Heart left ventricle (tissue), 13 donors: ENCODE measurements around the gene CRACR2A.

Experiments used
- CTCF ChIP-seq, 12 donors: fragments of 200-600 bp; sonication (generic) in 4 of 12; IDR thresholded peaks; one replicate each; pipeline versions ENCODE4 v1.5.0 to v1.8.0; 2018 to 2022; ENCODE audit warnings: antibody characterized with exemption in 12 of 12, mild to moderate bottlenecking in 5 of 12
- POLR2A ChIP-seq, 2 donors: fragments of 450-650 bp; IDR thresholded peaks; one replicate each; pipeline ENCODE4 v1.6.1; 2017; ENCODE audit warnings: antibody characterized with exemption in 2 of 2, mild to moderate bottlenecking in 2 of 2, moderate library complexity in 2 of 2
- donor health status: ischemic (EF 13 %, LVEDD 7.1; RV severe dilation, severe dysfunction).
- donor health status: DM: no; HTN: yes; CAD: no.
- donor health status: DM: no; HTN: no; CAD: no.
- donor health status: ischemic (EF 25% LVEDD 6.9; RV normal size, moderate dysfunction).
- donor health status: ischemic (EF 25% LVEDD 5.7; RV mildly dilated, moderate dysfunction).
- donor health status: ischemic (EF 35%, LVEDD 5.7; RV mildly dilated, moderate dysfunction).
- donor health status: nonischemic (EF 11% LVEDD 7.7; RV severe dilation, severe dysfunction).
- donor health status: DM: yes; HTN: yes; CAD: no.
- donor health status: PGD.
- donor health status: ischemic (EF 29% LVEDD 5.4; RV normal size, mild dysfunction).
- donor health status: nonischemic (EF 23%, LVEDD 6.1; RV moderate dilation, normal function).

GRCh38 chr12:3732901-3733300 is 20.0 kb downstream of the CRACR2A start:
- no peak for TF ChIP-seq POLR2A (IDR thresholded peaks at IDR 0.05)
- TF ChIP-seq CTCF (IDR thresholded peaks at IDR 0.05), result no peak
